HG02884 (cell line): ENCODE results near the gene CNNM2.
"Not testable (repeated sequence)": the region's sequence is repeated elsewhere in the genome, so short reads cannot be mapped to it uniquely, and the experiment has no call there.

Experiments
- ATAC-seq: cut with Tn5 transposase; IDR thresholded peaks from one replicate; pipeline ENCODE4 v1.9.1; 2021; ENCODE audit warnings: mild to moderate bottlenecking, moderate library complexity; ENCODE audit not compliant: unreplicated experiment

Gene CNNM2

DNA sequence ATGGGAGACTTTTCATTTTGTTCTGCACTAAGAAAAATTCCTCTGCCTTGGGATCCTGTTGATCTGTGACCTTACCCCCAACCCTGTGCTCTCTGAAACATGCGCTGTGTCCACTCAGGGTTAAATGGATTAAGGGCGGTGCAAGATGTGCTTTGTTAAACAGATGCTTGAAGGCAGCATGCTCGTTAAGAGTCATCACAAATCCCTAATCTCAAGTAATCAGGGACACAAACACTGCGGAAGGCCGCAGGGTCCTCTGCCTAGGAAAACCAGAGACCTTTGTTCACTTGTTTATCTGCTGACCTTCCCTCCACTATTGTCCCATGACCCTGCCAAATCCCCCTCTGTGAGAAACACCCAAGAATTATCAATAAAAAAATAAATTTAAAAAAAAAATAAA lies 212.1 kb downstream of the CNNM2 start:
- ATAC-seq: not testable (repeated sequence)

DNA sequence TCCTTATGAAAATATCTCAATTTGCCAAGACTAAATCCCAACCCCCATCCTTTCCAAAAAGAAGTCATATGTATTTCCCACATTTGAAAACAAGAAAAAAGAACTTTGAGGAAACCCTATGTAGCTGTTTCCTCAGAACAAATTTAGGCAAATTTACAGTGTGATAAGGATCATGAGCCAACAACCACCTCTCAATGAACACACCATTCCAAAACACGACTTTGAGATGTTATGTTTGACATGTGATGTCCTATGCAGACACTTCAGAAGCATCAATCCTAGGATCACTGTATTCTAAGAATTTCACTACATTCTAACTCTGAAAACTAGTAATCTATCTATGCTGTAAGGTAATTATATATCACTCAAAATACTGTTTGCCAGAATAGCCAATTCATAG lies 212.8 kb downstream of the CNNM2 start:
- no peak for ATAC-seq

GRCh38 chr10:103135168-103135567 lies 217.1 kb downstream of the CNNM2 start:
- not testable (repeated sequence) for ATAC-seq

GRCh38 chr10:103139803-103140202 lies 221.7 kb downstream of the CNNM2 start:
- ATAC-seq: no peak
